HEK293 (cell line): Measurements from ENCODE around the gene PRPF8.

ENCODE experiments used
- HOXA7 ChIP-seq: sonication (generic); formaldehyde crosslinking; IDR thresholded peaks from 2 replicates; pipeline ENCODE4 v1.8.1; 2022; ENCODE audit warnings: missing genetic modification reagents, borderline replicate concordance
- KLF1 ChIP-seq: fragments of 450-650 bp; formaldehyde crosslinking; IDR thresholded peaks from 2 replicates; pipeline ENCODE4 v1.5.1; 2016; ENCODE audit warnings: missing biosample characterization, missing genetic modification characterization
- ZFP3 ChIP-seq: fragments of 450-650 bp; formaldehyde crosslinking; IDR thresholded peaks from 2 replicates; pipeline ENCODE4 v1.5.1; 2016; ENCODE audit warnings: low read depth, missing biosample characterization, missing genetic modification characterization
- ZIC2 ChIP-seq: fragments of 450-650 bp; formaldehyde crosslinking; IDR thresholded peaks from 2 replicates; pipeline ENCODE4 v1.5.1; 2016; ENCODE audit warnings: missing biosample characterization, missing genetic modification characterization
- ZNF133 ChIP-seq: fragments of 450-650 bp; formaldehyde crosslinking; IDR thresholded peaks from 2 replicates; pipeline ENCODE4 v1.5.1; 2016; ENCODE audit warnings: missing biosample characterization, missing genetic modification characterization
- ZNF174 ChIP-seq: fragments of 450-650 bp; formaldehyde crosslinking; IDR thresholded peaks from 2 replicates; pipeline ENCODE4 v1.5.0; 2017; ENCODE audit warnings: missing biosample characterization, mild to moderate bottlenecking, missing genetic modification characterization
- ZNF354C ChIP-seq: fragments of 450-650 bp; formaldehyde crosslinking; IDR thresholded peaks from 2 replicates; pipeline ENCODE4 v1.5.1; 2016; ENCODE audit warnings: missing biosample characterization, missing genetic modification characterization, low read depth, borderline replicate concordance
- ZNF585B ChIP-seq: fragments of 450-650 bp; formaldehyde crosslinking; IDR thresholded peaks from 2 replicates; pipeline ENCODE4 v1.5.1; 2016; ENCODE audit warnings: missing biosample characterization, missing genetic modification characterization
- ZSCAN16 ChIP-seq: fragments of 450-650 bp; formaldehyde crosslinking; IDR thresholded peaks from 2 replicates; pipeline ENCODE4 v1.5.1; 2016; ENCODE audit warnings: missing biosample characterization, missing genetic modification characterization
- TF ChIP-seq, protein P1 (sequence below): fragments of 450-650 bp; formaldehyde crosslinking; IDR thresholded peaks from 2 replicates; pipeline ENCODE4 v1.5.1; 2016; ENCODE audit warnings: missing biosample characterization, missing genetic modification characterization
- TF ChIP-seq, protein P2 (sequence below): fragments of 450-650 bp; IDR thresholded peaks from 2 replicates; pipeline ENCODE4 v1.5.1; 2018; ENCODE audit warnings: missing biosample characterization, mild to moderate bottlenecking, missing genetic modification characterization
- TF ChIP-seq, protein P3 (sequence below): fragments of 450-650 bp; formaldehyde crosslinking; conservative IDR thresholded peaks from 2 replicates; pipeline ENCODE4 v1.5.1; 2016; ENCODE audit warnings: low read depth, missing biosample characterization, missing genetic modification characterization
- TF ChIP-seq, protein P4 (sequence below): fragments of 450-650 bp; formaldehyde crosslinking; IDR thresholded peaks from 2 replicates; pipeline ENCODE4 v1.5.1; 2016; ENCODE audit warnings: missing biosample characterization, missing genetic modification characterization
- TF ChIP-seq, protein P5 (sequence below): fragments of 450-650 bp; formaldehyde crosslinking; optimal IDR thresholded peaks from 2 replicates; pipeline ENCODE3; 2016; ENCODE audit warnings: missing biosample characterization, mild to moderate bottlenecking, missing genetic modification characterization

The PRPF8 gene

DNA sequence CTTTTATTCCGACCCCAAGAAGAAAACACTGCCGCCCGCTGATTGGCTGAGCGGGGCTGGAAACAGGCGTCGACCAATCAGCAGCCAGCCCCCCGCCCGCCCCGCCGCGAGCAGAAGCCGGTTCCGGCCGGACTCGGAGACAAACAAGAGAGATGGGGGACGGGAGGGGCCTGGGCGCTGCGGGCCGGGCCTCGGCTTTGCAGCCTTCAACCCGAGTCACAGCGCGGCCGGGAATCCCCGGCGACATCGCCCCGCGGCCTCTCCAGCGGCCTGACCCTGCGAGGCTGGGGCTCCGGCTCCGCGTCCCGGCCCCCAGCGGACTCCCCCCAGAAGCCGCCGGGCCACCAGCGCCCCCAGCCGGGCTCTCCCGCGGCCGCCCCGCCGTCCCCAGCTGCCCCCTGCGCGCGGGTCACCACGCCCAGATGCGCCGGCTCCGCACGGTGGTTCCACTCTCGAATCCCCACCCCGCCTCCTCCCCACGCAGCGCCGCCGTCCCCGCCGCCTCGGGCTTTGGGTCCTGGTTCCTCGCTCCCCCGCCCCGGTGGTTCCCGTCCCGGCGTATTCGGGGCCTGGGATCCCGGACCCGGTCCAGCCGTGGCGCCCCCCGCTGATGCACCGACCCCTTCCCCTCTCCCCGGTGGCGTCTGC, 55.7 kb downstream of the PRPF8 start (continued):
- TF ChIP-seq, protein P1, sequence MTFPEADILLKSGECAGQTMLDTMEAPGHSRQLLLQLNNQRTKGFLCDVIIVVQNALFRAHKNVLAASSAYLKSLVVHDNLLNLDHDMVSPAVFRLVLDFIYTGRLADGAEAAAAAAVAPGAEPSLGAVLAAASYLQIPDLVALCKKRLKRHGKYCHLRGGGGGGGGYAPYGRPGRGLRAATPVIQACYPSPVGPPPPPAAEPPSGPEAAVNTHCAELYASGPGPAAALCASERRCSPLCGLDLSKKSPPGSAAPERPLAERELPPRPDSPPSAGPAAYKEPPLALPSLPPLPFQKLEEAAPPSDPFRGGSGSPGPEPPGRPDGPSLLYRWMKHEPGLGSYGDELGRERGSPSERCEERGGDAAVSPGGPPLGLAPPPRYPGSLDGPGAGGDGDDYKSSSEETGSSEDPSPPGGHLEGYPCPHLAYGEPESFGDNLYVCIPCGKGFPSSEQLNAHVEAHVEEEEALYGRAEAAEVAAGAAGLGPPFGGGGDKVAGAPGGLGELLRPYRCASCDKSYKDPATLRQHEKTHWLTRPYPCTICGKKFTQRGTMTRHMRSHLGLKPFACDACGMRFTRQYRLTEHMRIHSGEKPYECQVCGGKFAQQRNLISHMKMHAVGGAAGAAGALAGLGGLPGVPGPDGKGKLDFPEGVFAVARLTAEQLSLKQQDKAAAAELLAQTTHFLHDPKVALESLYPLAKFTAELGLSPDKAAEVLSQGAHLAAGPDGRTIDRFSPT (tag by site-specific recombination), result no peak
- TF ChIP-seq, protein P2, sequence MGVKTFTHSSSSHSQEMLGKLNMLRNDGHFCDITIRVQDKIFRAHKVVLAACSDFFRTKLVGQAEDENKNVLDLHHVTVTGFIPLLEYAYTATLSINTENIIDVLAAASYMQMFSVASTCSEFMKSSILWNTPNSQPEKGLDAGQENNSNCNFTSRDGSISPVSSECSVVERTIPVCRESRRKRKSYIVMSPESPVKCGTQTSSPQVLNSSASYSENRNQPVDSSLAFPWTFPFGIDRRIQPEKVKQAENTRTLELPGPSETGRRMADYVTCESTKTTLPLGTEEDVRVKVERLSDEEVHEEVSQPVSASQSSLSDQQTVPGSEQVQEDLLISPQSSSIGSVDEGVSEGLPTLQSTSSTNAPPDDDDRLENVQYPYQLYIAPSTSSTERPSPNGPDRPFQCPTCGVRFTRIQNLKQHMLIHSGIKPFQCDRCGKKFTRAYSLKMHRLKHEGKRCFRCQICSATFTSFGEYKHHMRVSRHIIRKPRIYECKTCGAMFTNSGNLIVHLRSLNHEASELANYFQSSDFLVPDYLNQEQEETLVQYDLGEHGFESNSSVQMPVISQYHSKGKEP (tag by site-specific recombination), result peak; percentile 48; the same call in 1 of the 2 replicates
- no peak for TF ChIP-seq ZNF354C (tag by site-specific recombination)
- no peak for TF ChIP-seq ZIC2
- no peak for TF ChIP-seq ZFP3 (tag by site-specific recombination)
- no peak for TF ChIP-seq ZSCAN16
- TF ChIP-seq, protein P3, sequence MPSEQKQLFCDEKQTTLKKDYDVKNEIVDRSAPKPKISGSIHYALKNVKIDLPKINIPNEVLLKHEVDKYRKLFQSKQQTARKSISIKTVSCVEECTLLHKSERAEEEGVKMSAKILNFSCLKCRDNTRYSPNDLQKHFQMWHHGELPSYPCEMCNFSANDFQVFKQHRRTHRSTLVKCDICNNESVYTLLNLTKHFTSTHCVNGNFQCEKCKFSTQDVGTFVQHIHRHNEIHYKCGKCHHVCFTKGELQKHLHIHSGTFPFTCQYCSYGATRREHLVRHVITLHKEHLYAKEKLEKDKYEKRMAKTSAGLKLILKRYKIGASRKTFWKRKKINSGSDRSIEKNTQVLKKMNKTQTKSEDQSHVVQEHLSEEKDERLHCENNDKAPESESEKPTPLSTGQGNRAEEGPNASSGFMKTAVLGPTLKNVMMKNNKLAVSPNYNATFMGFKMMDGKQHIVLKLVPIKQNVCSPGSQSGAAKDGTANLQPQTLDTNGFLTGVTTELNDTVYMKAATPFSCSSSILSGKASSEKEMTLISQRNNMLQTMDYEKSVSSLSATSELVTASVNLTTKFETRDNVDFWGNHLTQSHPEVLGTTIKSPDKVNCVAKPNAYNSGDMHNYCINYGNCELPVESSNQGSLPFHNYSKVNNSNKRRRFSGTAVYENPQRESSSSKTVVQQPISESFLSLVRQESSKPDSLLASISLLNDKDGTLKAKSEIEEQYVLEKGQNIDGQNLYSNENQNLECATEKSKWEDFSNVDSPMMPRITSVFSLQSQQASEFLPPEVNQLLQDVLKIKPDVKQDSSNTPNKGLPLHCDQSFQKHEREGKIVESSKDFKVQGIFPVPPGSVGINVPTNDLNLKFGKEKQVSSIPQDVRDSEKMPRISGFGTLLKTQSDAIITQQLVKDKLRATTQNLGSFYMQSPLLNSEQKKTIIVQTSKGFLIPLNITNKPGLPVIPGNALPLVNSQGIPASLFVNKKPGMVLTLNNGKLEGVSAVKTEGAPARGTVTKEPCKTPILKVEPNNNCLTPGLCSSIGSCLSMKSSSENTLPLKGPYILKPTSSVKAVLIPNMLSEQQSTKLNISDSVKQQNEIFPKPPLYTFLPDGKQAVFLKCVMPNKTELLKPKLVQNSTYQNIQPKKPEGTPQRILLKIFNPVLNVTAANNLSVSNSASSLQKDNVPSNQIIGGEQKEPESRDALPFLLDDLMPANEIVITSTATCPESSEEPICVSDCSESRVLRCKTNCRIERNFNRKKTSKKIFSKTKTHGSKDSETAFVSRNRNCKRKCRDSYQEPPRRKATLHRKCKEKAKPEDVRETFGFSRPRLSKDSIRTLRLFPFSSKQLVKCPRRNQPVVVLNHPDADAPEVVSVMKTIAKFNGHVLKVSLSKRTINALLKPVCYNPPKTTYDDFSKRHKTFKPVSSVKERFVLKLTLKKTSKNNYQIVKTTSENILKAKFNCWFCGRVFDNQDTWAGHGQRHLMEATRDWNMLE, result no peak
- no peak for TF ChIP-seq HOXA7
- TF ChIP-seq, protein P4, sequence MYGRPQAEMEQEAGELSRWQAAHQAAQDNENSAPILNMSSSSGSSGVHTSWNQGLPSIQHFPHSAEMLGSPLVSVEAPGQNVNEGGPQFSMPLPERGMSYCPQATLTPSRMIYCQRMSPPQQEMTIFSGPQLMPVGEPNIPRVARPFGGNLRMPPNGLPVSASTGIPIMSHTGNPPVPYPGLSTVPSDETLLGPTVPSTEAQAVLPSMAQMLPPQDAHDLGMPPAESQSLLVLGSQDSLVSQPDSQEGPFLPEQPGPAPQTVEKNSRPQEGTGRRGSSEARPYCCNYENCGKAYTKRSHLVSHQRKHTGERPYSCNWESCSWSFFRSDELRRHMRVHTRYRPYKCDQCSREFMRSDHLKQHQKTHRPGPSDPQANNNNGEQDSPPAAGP (tag by site-specific recombination), result no peak
- no peak for TF ChIP-seq ZNF174
- TF ChIP-seq ZNF133 (tag by site-specific recombination), result no peak
- TF ChIP-seq ZNF585B (tag by site-specific recombination), result no peak
- 0 out of 2 replicates have a peak, but pooled peaks have one; percentile 25 for TF ChIP-seq KLF1 (tag by site-specific recombination)
- TF ChIP-seq, protein P5, sequence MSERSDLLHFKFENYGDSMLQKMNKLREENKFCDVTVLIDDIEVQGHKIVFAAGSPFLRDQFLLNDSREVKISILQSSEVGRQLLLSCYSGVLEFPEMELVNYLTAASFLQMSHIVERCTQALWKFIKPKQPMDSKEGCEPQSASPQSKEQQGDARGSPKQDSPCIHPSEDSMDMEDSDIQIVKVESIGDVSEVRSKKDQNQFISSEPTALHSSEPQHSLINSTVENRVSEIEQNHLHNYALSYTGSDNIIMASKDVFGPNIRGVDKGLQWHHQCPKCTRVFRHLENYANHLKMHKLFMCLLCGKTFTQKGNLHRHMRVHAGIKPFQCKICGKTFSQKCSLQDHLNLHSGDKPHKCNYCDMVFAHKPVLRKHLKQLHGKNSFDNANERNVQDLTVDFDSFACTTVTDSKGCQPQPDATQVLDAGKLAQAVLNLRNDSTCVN, result peak; percentile 45
